Nephron progenitor cell (in vitro differentiated cells): ENCODE measurements around the gene ZNF304.
"Not testable (repeated sequence)": the region's sequence is repeated elsewhere in the genome, so short reads cannot be mapped to it uniquely, and the experiment has no call there.

Experiments
- DNase-seq: peaks from one replicate; pipeline ENCODE4 v3.0.0; 2021
- H3K27ac Mint-ChIP-seq: 2 replicates; pipeline ENCODE4 v1.8.0; 2021; ENCODE audit warnings: mild to moderate bottlenecking, moderate library complexity, mixed read lengths
- H3K27me3 Mint-ChIP-seq: 2 replicates; pipeline ENCODE4 v1.8.0; 2021; ENCODE audit warnings: mild to moderate bottlenecking, low read depth, mixed read lengths; ENCODE audit not compliant: poor library complexity
- H3K36me3 Mint-ChIP-seq: 2 replicates; pipeline ENCODE4 v1.8.0; 2021; ENCODE audit warnings: low read depth, mixed read lengths
- H3K4me1 Mint-ChIP-seq: 2 replicates; pipeline ENCODE4 v1.8.0; 2021; ENCODE audit warnings: mixed read lengths
- H3K4me3 Mint-ChIP-seq: 2 replicates; pipeline ENCODE4 v1.8.0; 2021; ENCODE audit warnings: mild to moderate bottlenecking, moderate library complexity, mixed read lengths
- H3K9me3 Mint-ChIP-seq: 2 replicates; pipeline ENCODE4 v1.8.0; 2021; ENCODE audit warnings: mild to moderate bottlenecking, moderate library complexity, mixed read lengths
- CTCF ChIP-seq: fragments of 200-600 bp; sonication (generic); IDR thresholded peaks from 2 replicates; pipeline ENCODE4 v1.5.0; 2021; ENCODE audit warnings: antibody characterized with exemption

ZNF304 gene

GRCh38 chr19:57362419-57362818 is 11.3 kb downstream of the ZNF304 start:
- no peak for DNase-seq
- Mint-ChIP-seq H3K27me3 (peaks cover 2% of the 10 kb centered on the region), H3K4me3 (peak overlapping the region; percentile 98), H3K9me3 (peaks cover 9% of the 10 kb centered on the region), H3K27ac (peak overlapping the region; percentile 98), H3K36me3 (peaks cover 52% of the 10 kb centered on the region), H3K4me1 (peaks cover 19% of the 10 kb centered on the region)
- TF ChIP-seq CTCF, result no peak

GRCh38 chr19:57362997-57363687 is 12.1 kb downstream of the ZNF304 start, which contains the start of the genes TRAPPC2B and ZNF547:
TRAPPC2B (plus strand) TSS chr19:57363551; CDS start chr19:57364834, 1,283 bp downstream.
ZNF547 (plus strand) TSS chr19:57363551; CDS start chr19:57368556, 5,005 bp downstream.
- DNase-seq, result peak; percentile 97
- H3K27ac Mint-ChIP-seq, result peak within 1 kb of the TSS; percentile 99
- peaks cover 19% of the 10 kb centered on the region for H3K4me1 Mint-ChIP-seq
- peaks cover 45% of the 10 kb centered on the region for H3K36me3 Mint-ChIP-seq
- H3K27me3 Mint-ChIP-seq, result peaks cover 2% of the 10 kb centered on the region
- TF ChIP-seq CTCF, result no peak
- peak within 1 kb of the TSS; percentile 98 for H3K4me3 Mint-ChIP-seq
- peaks cover 9% of the 10 kb centered on the region for H3K9me3 Mint-ChIP-seq

GRCh38 chr19:57363688-57364181 is 12.7 kb downstream of the ZNF304 start:
- no peak for DNase-seq
- no peak for TF ChIP-seq CTCF
- Mint-ChIP-seq H3K4me3 (peak overlapping the region; percentile 98), H3K27me3 (peaks cover 2% of the 10 kb centered on the region), H3K36me3 (peaks cover 39% of the 10 kb centered on the region), H3K9me3 (peaks cover 9% of the 10 kb centered on the region), H3K27ac (peak overlapping the region; percentile 99), H3K4me1 (peaks cover 19% of the 10 kb centered on the region)

- no peak for TF ChIP-seq CTCF
- peaks cover 2% of the 10 kb centered on the region for H3K27me3 Mint-ChIP-seq
These were observed 15.7 kb downstream of the ZNF304 start for GRCh38 chr19:57366776-57367175.

GRCh38 chr19:57374179-57374578 is 23.1 kb downstream of the ZNF304 start:
- H3K4me3 Mint-ChIP-seq, result no peak overlapping the region
- DNase-seq, result no peak
- no peaks in the 10 kb centered on the region for H3K4me1 Mint-ChIP-seq
- no peaks in the 10 kb centered on the region for H3K27me3 Mint-ChIP-seq
- H3K27ac Mint-ChIP-seq, result no peak overlapping the region
- H3K36me3 Mint-ChIP-seq, result peaks cover 91% of the 10 kb centered on the region
- H3K9me3 Mint-ChIP-seq, result peaks cover 66% of the 10 kb centered on the region
- no peak for TF ChIP-seq CTCF

More at GRCh38 chr19:57366776-57367175, 15.7 kb downstream of the ZNF304 start:
- DNase-seq, result no peak
- Mint-ChIP-seq H3K4me1 (peaks cover 19% of the 10 kb centered on the region), H3K36me3 (peaks cover 41% of the 10 kb centered on the region), H3K4me3 (no peak overlapping the region), H3K9me3 (peaks cover 6% of the 10 kb centered on the region), H3K27ac (no peak overlapping the region)

GRCh38 chr19:57374647-57375046 is 23.6 kb downstream of the ZNF304 start:
- H3K4me3 Mint-ChIP-seq, result not testable (repeated sequence)

More at GRCh38 chr19:57374647-57375046, 23.6 kb downstream of the ZNF304 start:
- DNase-seq, H3K27me3 Mint-ChIP-seq, H3K27ac Mint-ChIP-seq, H3K4me1 Mint-ChIP-seq: not testable (repeated sequence)
- peaks cover 71% of the 10 kb centered on the region for H3K9me3 Mint-ChIP-seq
- H3K36me3 Mint-ChIP-seq, result peaks cover 96% of the 10 kb centered on the region
